BE2C (cell line): ENCODE results near the gene ATP1A2.

Source experiments
- DNase-seq: peaks from one replicate; pipeline ENCODE4 v3.0.0-alpha.2; 2020
- H3K27me3 ChIP-seq: fragments of 250-450 bp; sonication (Bioruptor Pico); 2 replicates; pipeline ENCODE4 v1.5.1; 2020; ENCODE audit warnings: mild to moderate bottlenecking
- H3K36me3 ChIP-seq: fragments of 250-450 bp; sonication (Bioruptor Pico); 2 replicates; pipeline ENCODE4 v1.5.1; 2020; ENCODE audit warnings: mild to moderate bottlenecking
- H3K4me1 ChIP-seq: fragments of 250-450 bp; sonication (Bioruptor Pico); 2 replicates; pipeline ENCODE4 v1.5.1; 2020
- H3K4me3 ChIP-seq: 2 replicates; pipeline ENCODE4 v1.5.1; 2011; ENCODE audit warnings: low read depth, low read length
- H3K9me3 ChIP-seq: fragments of 250-450 bp; sonication (Bioruptor Pico); 2 replicates; pipeline ENCODE4 v1.5.1; 2020
- CTCF ChIP-seq: IDR thresholded peaks from 2 replicates; pipeline ENCODE4 v1.5.1; 2012; ENCODE audit warnings: mild to moderate bottlenecking, low read depth, low read length

ATP1A2 gene

GRCh38 chr1:160094291-160094625 is 21.3 kb upstream of the ATP1A2 start:
- H3K9me3 ChIP-seq = no peaks in the 10 kb centered on the region
- no peaks in the 10 kb centered on the region; the same call in 1 of the 2 replicates for H3K4me1 ChIP-seq
- DNase-seq = no peak
- TF ChIP-seq CTCF = no peak
- H3K4me3 ChIP-seq = no peak overlapping the region
- H3K27me3 ChIP-seq = no peaks in the 10 kb centered on the region
- no peaks in the 10 kb centered on the region for H3K36me3 ChIP-seq

GRCh38 chr1:160094806-160095205 is 20.8 kb upstream of the ATP1A2 start:
- no peaks in the 10 kb centered on the region for H3K27me3 ChIP-seq
- no peak for TF ChIP-seq CTCF
- no peak overlapping the region for H3K4me3 ChIP-seq
- H3K9me3 ChIP-seq = no peaks in the 10 kb centered on the region
- no peaks in the 10 kb centered on the region; the same call in 1 of the 2 replicates for H3K4me1 ChIP-seq
- H3K36me3 ChIP-seq = no peaks in the 10 kb centered on the region
- DNase-seq = no peak

GRCh38 chr1:160095382-160096105 is 20.0 kb upstream of the ATP1A2 start:
- H3K36me3 ChIP-seq = no peaks in the 10 kb centered on the region
- no peaks in the 10 kb centered on the region; the same call in 1 of the 2 replicates for H3K4me1 ChIP-seq
- TF ChIP-seq CTCF = no peak
- DNase-seq = no peak
- H3K9me3 ChIP-seq = no peaks in the 10 kb centered on the region
- H3K27me3 ChIP-seq = no peaks in the 10 kb centered on the region
- no peak overlapping the region for H3K4me3 ChIP-seq

GRCh38 chr1:160096274-160097116 is 19.1 kb upstream of the ATP1A2 start:
- no peak overlapping the region for H3K4me3 ChIP-seq
- no peak for DNase-seq
- H3K9me3 ChIP-seq = no peaks in the 10 kb centered on the region
- H3K27me3 ChIP-seq = no peaks in the 10 kb centered on the region
- no peaks in the 10 kb centered on the region for H3K36me3 ChIP-seq
- TF ChIP-seq CTCF = no peak
- peaks cover 4% of the 10 kb centered on the region for H3K4me1 ChIP-seq

- Histone ChIP-seq H3K36me3 (no peaks in the 10 kb centered on the region), H3K27me3 (no peaks in the 10 kb centered on the region), H3K4me1 (peaks cover 4% of the 10 kb centered on the region), H3K9me3 (no peaks in the 10 kb centered on the region), H3K4me3 (no peak overlapping the region)
- no peak for DNase-seq
- TF ChIP-seq CTCF = no peak
These were observed 18.2 kb upstream of the ATP1A2 start for GRCh38 chr1:160097151-160097910.
